ENCODE data around the gene FIZ1. TPM values are rescaled to one million over a fixed set of nuclear protein-coding genes. Genes with fewer than 3 reads are reported as not detected.

Gene FIZ1
- total RNA-seq, 1 experiment from 2014 or later: 21.5 TPM

DNA sequence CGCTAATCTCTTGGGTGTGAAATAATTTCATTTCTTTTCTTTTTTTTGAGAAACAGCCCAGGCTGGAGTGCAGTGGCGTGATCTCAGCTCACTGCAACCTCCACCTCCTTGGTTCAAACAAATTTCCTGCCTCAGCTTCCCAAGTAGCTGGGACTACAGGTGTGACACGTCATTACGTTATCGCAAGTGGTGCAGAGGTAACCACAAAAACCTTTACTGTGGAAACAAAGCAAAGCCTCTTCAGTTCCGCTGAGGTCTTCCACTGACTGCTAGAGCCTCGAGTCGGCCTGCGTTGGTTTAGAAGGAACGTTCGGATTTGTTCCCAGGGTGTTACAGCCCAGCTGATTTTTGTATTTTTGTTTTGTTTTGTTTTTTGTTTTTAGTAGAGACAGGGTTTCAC lies 27.0 kb upstream of the FIZ1 start:
- no peaks in the 10 kb centered on the region for H3K79me1 ChIP-seq (ENCODE audit: insufficient read depth, low read depth, low read length, poor library complexity, severe bottlenecking)
- no peak overlapping the region for H3K9ac ChIP-seq (ENCODE audit: extremely low read depth, insufficient read length, low read length)
- no peaks in the 10 kb centered on the region for H3K4me1 ChIP-seq (ENCODE audit: insufficient read depth, low read length)
- no peak for DNase-seq
- no peak overlapping the region for H3K18ac ChIP-seq (ENCODE audit: insufficient read length, low read depth, low read length)
- peaks cover 0 to 4% (median 4%) of the 10 kb centered on the region in 3 experiments; a peak in 3 of 7 replicates for H3K36me3 Mint-ChIP-seq (ENCODE audit: insufficient read depth in 1 of 3, low read depth in 3 of 3)
- no peak overlapping the region for H3K14ac ChIP-seq (ENCODE audit: insufficient read depth, low read length)
- H3K27ac Mint-ChIP-seq: no peak overlapping the region
- H2BK15ac ChIP-seq (ENCODE audit: low read depth, low read length): no peak overlapping the region
- H3K4me3 Mint-ChIP-seq: no peak overlapping the region
- H3K27me3 Mint-ChIP-seq (ENCODE audit: low read depth): peaks cover 2% of the 10 kb centered on the region
- no peaks in the 10 kb centered on the region for H3K79me2 ChIP-seq (ENCODE audit: insufficient read depth, low read length)
- no peak overlapping the region for H3K23ac ChIP-seq (ENCODE audit: insufficient read length, low read depth, low read length)
- no peak overlapping the region for H3T11ph ChIP-seq (ENCODE audit: low read length)
- no peak overlapping the region for H3K56ac ChIP-seq (ENCODE audit: insufficient read length, low read depth, low read length)
- no peak overlapping the region for H3K4ac ChIP-seq (ENCODE audit: low read depth, low read length)
- no peak overlapping the region for H2BK120ac ChIP-seq (ENCODE audit: low read depth, low read length, poor library complexity, severe bottlenecking)
- no peaks in the 10 kb centered on the region for H3K23me2 ChIP-seq (ENCODE audit: insufficient read length, low read depth, low read length, poor library complexity, severe bottlenecking)
- H4K91ac ChIP-seq (ENCODE audit: insufficient read length, low read depth, low read length): no peak overlapping the region
- H3K27me3 ChIP-seq (ENCODE audit: insufficient read depth, low read length): no peaks in the 10 kb centered on the region
- no peak overlapping the region for H2BK20ac ChIP-seq (ENCODE audit: low read depth, low read length, poor library complexity, severe bottlenecking)
- peaks cover 8 to 15% of the 10 kb centered on the region in 2 experiments for H3K4me1 Mint-ChIP-seq
- no peak for TF ChIP-seq CTCF (conservative IDR thresholded peaks at IDR 0.05)
- H4K5ac ChIP-seq (ENCODE audit: insufficient read length, low read depth, low read length): no peak overlapping the region
- no peak overlapping the region for H4K8ac ChIP-seq (replicated peaks; ENCODE audit: insufficient read length, low read depth, low read length)
- no peaks in the 10 kb centered on the region for H3K9me3 ChIP-seq (ENCODE audit: control insufficient read depth, low read depth, low read length)
- H2AK5ac ChIP-seq (ENCODE audit: insufficient read length, low read length): no peak overlapping the region
- H4K20me1 ChIP-seq (ENCODE audit: control insufficient read depth, insufficient read depth, insufficient read length): no peaks in the 10 kb centered on the region
- no peaks in the 10 kb centered on the region for H3K9me3 Mint-ChIP-seq
- H2AFZ ChIP-seq (ENCODE audit: low read length): no peak overlapping the region
- H3K27ac ChIP-seq (ENCODE audit: insufficient read length, low read depth, low read length): no peak overlapping the region
- no peak overlapping the region for H2BK5ac ChIP-seq (ENCODE audit: insufficient read length, low read length)
- no CpG with 5 or more reads among the region's 11 CpGs for WGBS (ENCODE audit: extremely low coverage, insufficient read length, low lambda C conversion rate)
- H2BK12ac ChIP-seq (ENCODE audit: insufficient read length, low read depth, low read length): no peak overlapping the region
- H3K4me2 ChIP-seq (ENCODE audit: insufficient read depth, insufficient read length, low read length): no peak overlapping the region
